Right atrium auricular region (tissue), 2 donors: Measurements from ENCODE around the gene CACNA1B. TPM values are rescaled to one million over a fixed set of nuclear protein-coding genes. Genes with fewer than 3 reads are reported as not detected.

Experiments used
- DNase-seq: peaks from one replicate; pipeline ENCODE4 v3.0.0-alpha.2; 2019; ENCODE audit warnings: low spot score
- H3K27ac ChIP-seq, 2 donors: fragments of 200-600 bp; sonication (generic); 1 replicate in 1 of 2; 2 replicates in 1 of 2; pipeline ENCODE4 v1.5.1; 2016 to 2019
- H3K27me3 ChIP-seq, 2 donors: fragments of 200-600 bp; sonication (generic); one replicate each; pipeline versions ENCODE4 v1.5.1 to v1.6.0; 2017 to 2019
- H3K36me3 ChIP-seq: fragments of 200-600 bp; sonication (generic); one replicate; pipeline ENCODE4 v1.5.1; 2016
- H3K4me1 ChIP-seq, 2 donors: fragments of 200-600 bp; sonication (generic); one replicate each; pipeline versions ENCODE4 v1.5.1 to v1.6.0; 2017 to 2019
- H3K4me3 ChIP-seq, 2 donors: fragments of 200-600 bp; sonication (generic); 1 replicate in 1 of 2; 2 replicates in 1 of 2; pipeline ENCODE4 v1.5.1; 2017 to 2019; ENCODE audit warnings: mild to moderate bottlenecking in 1 of 2, moderate library complexity in 1 of 2
- H3K9me3 ChIP-seq, 2 donors: fragments of 200-600 bp; sonication (generic); one replicate each; pipeline ENCODE4 v1.5.1; 2019
- CTCF ChIP-seq, 2 donors: fragments of 200-600 bp; sonication (generic); IDR thresholded peaks; one replicate each; pipeline ENCODE4 v1.5.1; 2019; ENCODE audit warnings: antibody characterized with exemption in 2 of 2
- total RNA-seq, 2 donors: library from RNA; depleted of rRNA; stranded (reverse); fragments of >200 nt; gene quantifications; one replicate each; pipeline ENCODE4 v1.1.0, GENCODE V29; 2016

CACNA1B gene
- total RNA-seq, 2 donors from 2014 or later: 0.04 to 0.41 TPM

GRCh38 chr9:137876781-137877386 is 698 bp upstream of the CACNA1B start:
- DNase-seq: no peak
- peaks cover 0 to 7% of the 10 kb centered on the region in 2 donors for H3K4me1 ChIP-seq
- TF ChIP-seq CTCF (IDR thresholded peaks at IDR 0.05): no peak
- no peak overlapping the region for H3K27ac ChIP-seq
- peaks cover 0 to 14% of the 10 kb centered on the region in 2 donors for H3K27me3 ChIP-seq
- no peaks in the 10 kb centered on the region for H3K9me3 ChIP-seq
- no peaks in the 10 kb centered on the region for H3K36me3 ChIP-seq
- H3K4me3 ChIP-seq: no peak overlapping the region

- H3K4me3 ChIP-seq: peak overlapping the region; percentile 1 to 48
- no peaks in the 10 kb centered on the region for H3K36me3 ChIP-seq
- DNase-seq: no peak
- peaks cover 0 to 14% of the 10 kb centered on the region in 2 donors for H3K27me3 ChIP-seq
- H3K27ac ChIP-seq: no peak overlapping the region
- H3K9me3 ChIP-seq: no peaks in the 10 kb centered on the region
- H3K4me1 ChIP-seq: peaks cover 0 to 7% of the 10 kb centered on the region in 2 donors
- peak in 1 of 2 donors; percentile 38 for TF ChIP-seq CTCF (IDR thresholded peaks at IDR 0.05)
These were observed 762 bp downstream of the CACNA1B start for GRCh38 chr9:137878146-137878941.

GRCh38 chr9:137879052-137879451 is 1.5 kb downstream of the CACNA1B start:
- DNase-seq: no peak
- no peak overlapping the region for H3K4me3 ChIP-seq

GRCh38 chr9:137879566-137880150 is 2.1 kb downstream of the CACNA1B start:
- Histone ChIP-seq H3K4me3 (no peak overlapping the region), H3K4me1 (peaks cover 0 to 7% of the 10 kb centered on the region in 2 donors), H3K9me3 (no peaks in the 10 kb centered on the region), H3K36me3 (no peaks in the 10 kb centered on the region), H3K27me3 (peaks cover 0 to 14% of the 10 kb centered on the region in 2 donors), H3K27ac (no peak overlapping the region)
- no peak for DNase-seq
- TF ChIP-seq CTCF (IDR thresholded peaks at IDR 0.05): no peak

More at GRCh38 chr9:137879052-137879451, 1.5 kb downstream of the CACNA1B start:
- H3K9me3 ChIP-seq: no peaks in the 10 kb centered on the region
- no peaks in the 10 kb centered on the region for H3K36me3 ChIP-seq
- H3K4me1 ChIP-seq: peaks cover 0 to 7% of the 10 kb centered on the region in 2 donors
- H3K27me3 ChIP-seq: peaks cover 0 to 14% of the 10 kb centered on the region in 2 donors
- no peak overlapping the region for H3K27ac ChIP-seq
- no peak for TF ChIP-seq CTCF (IDR thresholded peaks at IDR 0.05)

- no peak overlapping the region for H3K4me3 ChIP-seq
- H3K27me3 ChIP-seq: peaks cover 0 to 14% of the 10 kb centered on the region in 2 donors
- H3K27ac ChIP-seq: no peak overlapping the region
- H3K36me3 ChIP-seq: no peaks in the 10 kb centered on the region
- no peak for DNase-seq
- no peak for TF ChIP-seq CTCF (IDR thresholded peaks at IDR 0.05)
- no peaks in the 10 kb centered on the region for H3K9me3 ChIP-seq
- H3K4me1 ChIP-seq: peaks cover 0 to 7% of the 10 kb centered on the region in 2 donors
These were observed 2.8 kb downstream of the CACNA1B start for GRCh38 chr9:137880160-137880975.
